Left lung (tissue), 10 donors: Measurements from ENCODE around the gene FCAMR. TPM values are rescaled to one million over a fixed set of nuclear protein-coding genes. Genes with fewer than 3 reads are reported as not detected.

Experiments used
- ATAC-seq: fragments of 200-7000 bp; cut with Tn5 transposase; one replicate; pipeline ENCODE4 v1.9.1; 2020; ENCODE audit warnings: moderate library complexity
- DNase-seq, 4 donors: peaks; one replicate each; pipeline ENCODE4 v3.0.0-alpha.2; 2013 to 2020
- H3K27ac ChIP-seq, 2 donors: fragments of 200-600 bp; sonication (generic) in 1 of 2; one replicate each; pipeline versions ENCODE4 v1.5.0 to v1.8.0; 2020 to 2021
- H3K27me3 ChIP-seq, 2 donors: fragments of 200-600 bp; sonication (generic) in 1 of 2; one replicate each; pipeline versions ENCODE4 v1.5.0 to v1.8.0; 2020 to 2021
- H3K36me3 ChIP-seq, 2 donors: fragments of 200-600 bp; sonication (generic) in 1 of 2; one replicate each; pipeline versions ENCODE4 v1.5.0 to v1.8.0; 2020 to 2021
- H3K4me1 ChIP-seq, 2 donors: fragments of 200-600 bp; one replicate each; pipeline ENCODE4 v1.8.0; 2021
- H3K4me3 ChIP-seq, 2 donors: fragments of 200-600 bp; sonication (generic) in 1 of 2; one replicate each; pipeline versions ENCODE4 v1.5.0 to v1.8.0; 2020 to 2021; ENCODE audit warnings: mild to moderate bottlenecking in 1 of 2
- H3K9me3 ChIP-seq, 2 donors: fragments of 200-600 bp; sonication (generic) in 1 of 2; one replicate each; pipeline versions ENCODE4 v1.5.0 to v1.8.0; 2020 to 2021
- intact Hi-C, 2 donors: fragments of 100-400 bp; cut with DNase I; formaldehyde crosslinking; loops; one replicate each; pipeline versions ENCODE4 v1.11.2 to v1.14.2; 2022
- polyA plus RNA-seq, 6 donors: library from polyadenylated mRNA; unstranded; fragments of 120-200 nt; gene quantifications; one replicate each; pipeline ENCODE4 v1.2.1, GENCODE V29; 2013; ENCODE audit not compliant: insufficient read length in 6 of 6
- total RNA-seq, 2 donors: library from RNA; stranded (reverse); fragmentation: NEBNext Ultra II Directional; extraction: Animal tissue kit (Norgen Biotek cat#: 25700); gene quantifications; one replicate each; pipeline ENCODE4 v1.2.1, GENCODE V29; 2021
- TF ChIP-seq, protein P1 (sequence below), 2 donors: fragments of 200-600 bp; sonication (generic) in 1 of 2; IDR thresholded peaks; one replicate each; pipeline versions ENCODE4 v1.5.0 to v1.8.0; 2021; ENCODE audit warnings: antibody characterized with exemption in 2 of 2
- donor health status: DM: no; HTN: yes; CAD: no.
- donor health status: DM: no; HTN: no; CAD: no.

FCAMR gene
- total and polyA plus RNA-seq, 8 donors = 0.07 to 0.18 (median 0.07) TPM; not detected in 5

DNA sequence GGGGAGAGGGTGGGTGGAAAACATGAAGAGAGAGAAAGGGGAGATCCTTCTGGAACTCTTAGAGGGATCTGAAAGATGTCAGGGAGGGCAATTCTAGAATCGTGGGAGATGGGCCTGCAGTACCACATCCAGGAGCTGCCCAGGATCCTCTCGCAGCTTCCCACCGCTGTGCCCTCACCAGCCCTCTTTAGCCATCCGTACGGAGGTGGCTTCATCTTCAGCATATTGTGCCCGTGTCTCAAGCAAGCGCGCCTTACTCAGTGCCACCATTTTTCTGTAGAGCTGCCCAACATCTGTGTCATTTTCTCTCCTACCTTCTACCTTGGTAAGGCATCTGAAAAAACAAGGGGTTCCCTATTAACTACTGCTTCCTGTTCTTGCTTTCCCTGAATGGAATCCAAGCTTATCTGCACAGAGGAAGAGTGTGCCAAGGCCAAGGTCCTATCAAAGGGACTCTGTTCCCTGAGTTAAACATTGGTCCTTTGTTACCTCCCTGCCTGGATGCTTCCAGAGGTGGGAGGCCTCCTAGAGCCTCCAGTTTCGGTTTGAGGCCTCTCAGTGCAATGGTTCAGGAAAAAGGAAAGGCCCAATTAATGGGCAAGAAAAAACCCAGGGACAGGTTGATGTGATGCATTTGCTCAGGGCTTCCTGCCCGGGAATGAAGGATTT lies 39.1 kb upstream of the FCAMR start:
- ATAC-seq (no peak), DNase-seq (no peak)
- H3K36me3 ChIP-seq = no peaks in the 10 kb centered on the region
- H3K27ac ChIP-seq = peak overlapping the region; percentile 7 to 69
- H3K4me1 ChIP-seq = peaks cover 5 to 14% of the 10 kb centered on the region in 2 donors
- H3K4me3 ChIP-seq = no peak overlapping the region
- TF ChIP-seq, protein P1, sequence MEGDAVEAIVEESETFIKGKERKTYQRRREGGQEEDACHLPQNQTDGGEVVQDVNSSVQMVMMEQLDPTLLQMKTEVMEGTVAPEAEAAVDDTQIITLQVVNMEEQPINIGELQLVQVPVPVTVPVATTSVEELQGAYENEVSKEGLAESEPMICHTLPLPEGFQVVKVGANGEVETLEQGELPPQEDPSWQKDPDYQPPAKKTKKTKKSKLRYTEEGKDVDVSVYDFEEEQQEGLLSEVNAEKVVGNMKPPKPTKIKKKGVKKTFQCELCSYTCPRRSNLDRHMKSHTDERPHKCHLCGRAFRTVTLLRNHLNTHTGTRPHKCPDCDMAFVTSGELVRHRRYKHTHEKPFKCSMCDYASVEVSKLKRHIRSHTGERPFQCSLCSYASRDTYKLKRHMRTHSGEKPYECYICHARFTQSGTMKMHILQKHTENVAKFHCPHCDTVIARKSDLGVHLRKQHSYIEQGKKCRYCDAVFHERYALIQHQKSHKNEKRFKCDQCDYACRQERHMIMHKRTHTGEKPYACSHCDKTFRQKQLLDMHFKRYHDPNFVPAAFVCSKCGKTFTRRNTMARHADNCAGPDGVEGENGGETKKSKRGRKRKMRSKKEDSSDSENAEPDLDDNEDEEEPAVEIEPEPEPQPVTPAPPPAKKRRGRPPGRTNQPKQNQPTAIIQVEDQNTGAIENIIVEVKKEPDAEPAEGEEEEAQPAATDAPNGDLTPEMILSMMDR (IDR thresholded peaks at IDR 0.05) = no peak
- no peaks in the 10 kb centered on the region for H3K9me3 ChIP-seq
- intact Hi-C loops = no loop called here
- H3K27me3 ChIP-seq = no peaks in the 10 kb centered on the region

DNA sequence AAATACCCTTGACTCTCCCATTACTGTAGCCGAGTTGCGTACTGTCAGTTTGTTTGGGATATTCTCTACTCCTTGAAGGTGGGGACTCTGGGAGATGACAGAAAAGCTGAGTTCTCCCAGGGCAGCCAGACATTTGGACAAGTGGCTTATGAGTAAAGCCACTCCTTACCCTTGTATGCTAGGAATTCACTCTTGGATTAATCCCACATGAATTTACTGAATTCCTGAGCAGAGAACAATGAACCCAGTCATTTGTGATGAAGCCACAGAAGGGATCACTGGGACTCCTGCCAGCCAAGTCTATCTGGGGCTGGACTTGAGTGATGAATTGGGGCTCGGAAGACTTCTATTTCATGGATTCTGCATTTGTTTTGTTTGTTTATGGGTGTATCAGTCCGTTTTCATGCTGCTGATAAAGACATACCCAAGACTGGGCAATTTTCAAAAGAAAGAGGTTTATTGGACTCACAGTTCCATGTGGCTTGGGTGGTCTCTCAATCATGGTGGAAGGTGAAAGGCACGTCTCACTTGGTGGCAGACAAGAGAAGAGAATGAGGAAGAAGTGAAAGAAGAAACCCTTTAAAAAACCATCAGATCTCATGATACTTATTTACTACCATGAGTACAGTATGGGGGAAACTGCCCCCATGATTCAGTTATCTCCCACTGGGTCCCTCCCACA lies 37.2 kb upstream of the FCAMR start:
- TF ChIP-seq, protein P1 (IDR thresholded peaks at IDR 0.05) = no peak
- no peaks in the 10 kb centered on the region for H3K9me3 ChIP-seq
- H3K4me1 ChIP-seq = peaks cover 17% of the 10 kb centered on the region in 2 donors
- DNase-seq (no peak), ATAC-seq (peak; percentile 28)
- no peak overlapping the region for H3K4me3 ChIP-seq
- H3K27ac ChIP-seq = peak overlapping the region; percentile 7 to 63
- H3K36me3 ChIP-seq = no peaks in the 10 kb centered on the region
- intact Hi-C loops = no loop called here
- no peaks in the 10 kb centered on the region for H3K27me3 ChIP-seq

DNA sequence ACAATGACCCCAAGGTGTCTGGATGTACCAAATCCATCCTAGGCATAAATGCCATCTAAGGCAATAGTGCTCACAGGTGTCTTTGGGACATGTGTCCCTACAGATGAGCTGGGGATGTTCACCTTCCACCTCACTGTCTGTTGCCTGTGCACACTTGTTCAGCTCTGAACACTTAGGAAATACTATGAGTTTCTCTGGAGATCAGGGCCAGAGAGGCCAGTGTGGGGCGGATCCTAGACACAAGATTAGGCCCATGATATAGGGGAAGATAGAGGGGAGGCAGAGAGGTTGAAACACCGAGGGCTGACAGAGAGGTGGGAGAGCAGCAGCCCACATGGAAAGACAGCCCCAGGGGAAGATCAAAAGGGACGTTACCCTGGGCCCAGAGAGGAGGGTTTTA lies 36.7 kb upstream of the FCAMR start:
- ATAC-seq (no peak), DNase-seq (no peak)
- intact Hi-C loops = no loop called here
- Histone ChIP-seq H3K4me3 (no peak overlapping the region), H3K27ac (peak overlapping the region; percentile 7 to 63), H3K27me3 (no peaks in the 10 kb centered on the region), H3K9me3 (no peaks in the 10 kb centered on the region), H3K4me1 (peaks cover 17 to 20% of the 10 kb centered on the region in 2 donors), H3K36me3 (no peaks in the 10 kb centered on the region)
- TF ChIP-seq, protein P1 (IDR thresholded peaks at IDR 0.05) = no peak

DNA sequence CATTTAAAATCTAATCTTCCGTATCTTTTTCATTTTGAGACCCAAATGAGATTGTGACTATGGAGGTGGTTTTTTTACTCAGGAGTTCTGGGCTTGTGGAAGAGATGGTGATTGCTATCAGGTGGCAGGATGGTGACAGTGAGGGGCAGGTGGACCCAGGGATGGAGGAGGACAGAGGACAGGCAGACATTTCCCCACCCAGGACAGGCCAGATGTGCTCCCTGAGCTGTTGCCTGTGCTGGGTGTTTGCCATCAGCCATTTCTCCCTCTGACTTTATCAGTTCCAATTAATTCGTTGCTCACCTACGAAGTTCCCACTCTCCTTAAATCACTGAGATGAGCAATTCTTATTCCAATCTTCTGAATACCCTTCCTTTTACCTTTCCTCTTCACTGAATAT lies 35.8 kb upstream of the FCAMR start:
- DNase-seq (no peak), ATAC-seq (no peak)
- no peaks in the 10 kb centered on the region for H3K27me3 ChIP-seq
- intact Hi-C loops = no loop called here
- H3K27ac ChIP-seq = peak overlapping the region in 1 of 2 donors; percentile 7
- H3K4me3 ChIP-seq = no peak overlapping the region
- TF ChIP-seq, protein P1 (IDR thresholded peaks at IDR 0.05) = no peak
- no peaks in the 10 kb centered on the region for H3K9me3 ChIP-seq
- H3K36me3 ChIP-seq = no peaks in the 10 kb centered on the region
- H3K4me1 ChIP-seq = peaks cover 17 to 20% of the 10 kb centered on the region in 2 donors
